Activated CD4-positive, alpha-beta memory T cell treated with anti-CD3 and anti-CD28 coated beads, Interleukin-2, amount 10 ng/mL, durations not matched to agents 7 days and 5 days (primary cell): ENCODE data around the gene TIGD1. TPM values are rescaled to one million over a fixed set of nuclear protein-coding genes. Genes with fewer than 3 reads are reported as not detected.

Experiments
- CTCF ChIA-PET: fragments of 350-600 bp; sonication (Branson Sonifier 250); formaldehyde crosslinking; loops from one replicate; lab custom pipeline; 2021; ENCODE audit warnings: antibody characterized with exemption, inconsistent platforms; lab: Charles Lee
- POLR2A ChIA-PET: fragments of 350-600 bp; sonication (Branson Sonifier 250); formaldehyde crosslinking; loops from one replicate; lab custom pipeline; 2021; ENCODE audit warnings: antibody characterized with exemption; lab: Charles Lee
- DNase-seq: peaks from one replicate; pipeline ENCODE4 v3.0.0-alpha.2; 2020
- H3K27ac Mint-ChIP-seq: one replicate; pipeline ENCODE4 v1.8.0; 2021; ENCODE audit warnings: mild to moderate bottlenecking, mixed read lengths
- H3K27me3 Mint-ChIP-seq: one replicate; pipeline ENCODE4 v1.8.0; 2021; ENCODE audit warnings: mixed read lengths
- H3K36me3 Mint-ChIP-seq: one replicate; pipeline ENCODE4 v1.8.0; 2021; ENCODE audit warnings: low read depth, mixed read lengths
- H3K4me1 Mint-ChIP-seq: one replicate; pipeline ENCODE4 v1.8.0; 2021; ENCODE audit warnings: mixed read lengths
- H3K4me3 Mint-ChIP-seq: one replicate; pipeline ENCODE4 v1.8.0; 2021; ENCODE audit warnings: mild to moderate bottlenecking, mixed read lengths
- H3K9me3 Mint-ChIP-seq: one replicate; pipeline ENCODE4 v1.8.0; 2021; ENCODE audit warnings: mixed read lengths
- total RNA-seq, 2 experiments: library from RNA; stranded (reverse); gene quantifications; one replicate each; pipeline ENCODE4 v1.2.3, GENCODE V29; 2021

The TIGD1 gene
- total RNA-seq, 2 experiments from 2014 or later: 7.8 to 7.9 TPM

DNA sequence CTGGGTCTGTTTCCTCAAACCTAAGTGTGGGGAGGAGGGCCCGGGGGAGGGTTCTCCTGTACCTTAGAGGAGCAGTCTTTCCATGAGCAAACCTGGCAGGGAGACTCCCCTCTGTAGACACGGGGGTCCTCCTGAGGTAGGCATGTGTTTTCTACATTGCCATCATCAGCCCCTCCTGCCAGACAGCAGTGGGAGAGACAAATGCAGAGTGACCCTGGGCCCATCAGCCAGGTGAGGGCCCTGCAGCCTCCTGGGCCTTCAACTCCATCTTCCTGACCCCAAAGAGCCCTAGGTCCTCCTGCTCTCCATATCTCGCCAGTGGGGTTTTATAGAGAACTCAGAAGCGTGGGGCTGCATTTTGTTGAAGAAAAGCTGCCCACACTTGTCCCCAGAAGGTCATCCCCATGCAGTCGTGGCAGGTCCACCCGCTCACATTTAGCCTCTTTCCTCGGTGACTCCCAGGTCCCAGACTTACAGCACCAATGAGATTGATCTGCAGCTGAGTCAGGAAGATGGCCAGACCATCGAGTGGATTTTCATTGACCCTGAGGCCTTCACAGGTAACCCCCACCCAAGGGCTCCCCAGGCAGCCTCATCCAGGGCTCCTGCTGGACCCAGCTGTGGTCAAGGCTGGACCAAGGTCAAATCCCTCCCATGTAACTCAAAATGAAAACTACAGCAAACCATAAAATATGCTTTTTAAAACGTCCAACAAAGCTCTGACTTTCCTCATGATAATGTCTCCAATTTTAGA lies 8.2 kb downstream of the TIGD1 start:
- peaks cover 14% of the 10 kb centered on the region for H3K36me3 Mint-ChIP-seq
- H3K4me3 Mint-ChIP-seq: no peak overlapping the region
- DNase-seq: no peak
- no peak overlapping the region for H3K27ac Mint-ChIP-seq
- H3K4me1 Mint-ChIP-seq: peaks cover 6% of the 10 kb centered on the region
- ChIA-PET POLR2A (interaction anchor here (1.2 kb wide), 1 partner anchor 9 kb away, joined by 3 read pairs; the partner anchor contains the start of gene EIF4E2), CTCF (no interaction called here)
- no peaks in the 10 kb centered on the region for H3K9me3 Mint-ChIP-seq
- H3K27me3 Mint-ChIP-seq: peaks cover 9% of the 10 kb centered on the region

DNA sequence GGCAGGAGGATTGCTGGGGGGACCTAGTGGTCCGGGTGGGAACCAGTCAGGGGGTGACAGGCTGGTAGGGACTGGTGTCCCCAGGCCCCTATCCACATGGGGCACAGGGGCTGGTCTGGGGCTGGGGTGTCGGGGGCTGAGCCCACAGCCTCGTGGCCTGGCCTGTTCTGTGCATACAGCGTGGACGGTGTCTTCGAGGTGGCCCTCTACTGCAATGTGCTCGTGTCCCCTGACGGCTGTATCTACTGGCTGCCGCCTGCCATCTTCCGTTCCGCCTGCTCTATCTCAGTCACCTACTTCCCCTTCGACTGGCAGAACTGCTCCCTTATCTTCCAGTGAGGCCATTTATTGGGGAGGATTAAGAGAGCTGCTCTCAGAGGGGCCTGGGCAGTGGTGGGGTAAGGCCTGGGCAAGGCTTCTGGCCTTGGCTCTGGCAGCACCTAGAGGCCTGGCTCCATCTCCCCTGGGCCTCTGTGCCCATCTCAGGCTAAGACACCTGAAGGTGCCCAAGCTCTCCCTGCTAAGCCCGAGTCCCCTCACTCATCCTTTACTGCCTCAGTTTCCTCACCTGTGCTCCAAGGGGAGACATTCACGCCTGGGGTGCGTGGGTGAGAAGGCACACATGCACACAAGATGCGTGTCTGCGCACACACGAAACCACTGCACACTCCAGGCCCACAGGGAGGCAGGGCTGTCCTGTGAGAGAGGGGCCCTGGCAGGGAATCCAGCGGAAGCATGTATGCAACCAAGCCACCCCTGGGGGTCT lies 9.0 kb downstream of the TIGD1 start:
- Mint-ChIP-seq H3K4me3 (no peak overlapping the region), H3K4me1 (peaks cover 2% of the 10 kb centered on the region), H3K9me3 (no peaks in the 10 kb centered on the region), H3K27ac (no peak overlapping the region), H3K27me3 (peaks cover 9% of the 10 kb centered on the region), H3K36me3 (peaks cover 9% of the 10 kb centered on the region)
- DNase-seq: no peak
- POLR2A ChIA-PET: interaction anchor here (1.2 kb wide), 1 partner anchor 9 kb away, joined by 3 read pairs; the partner anchor contains the start of gene EIF4E2
- CTCF ChIA-PET: no interaction called here

DNA sequence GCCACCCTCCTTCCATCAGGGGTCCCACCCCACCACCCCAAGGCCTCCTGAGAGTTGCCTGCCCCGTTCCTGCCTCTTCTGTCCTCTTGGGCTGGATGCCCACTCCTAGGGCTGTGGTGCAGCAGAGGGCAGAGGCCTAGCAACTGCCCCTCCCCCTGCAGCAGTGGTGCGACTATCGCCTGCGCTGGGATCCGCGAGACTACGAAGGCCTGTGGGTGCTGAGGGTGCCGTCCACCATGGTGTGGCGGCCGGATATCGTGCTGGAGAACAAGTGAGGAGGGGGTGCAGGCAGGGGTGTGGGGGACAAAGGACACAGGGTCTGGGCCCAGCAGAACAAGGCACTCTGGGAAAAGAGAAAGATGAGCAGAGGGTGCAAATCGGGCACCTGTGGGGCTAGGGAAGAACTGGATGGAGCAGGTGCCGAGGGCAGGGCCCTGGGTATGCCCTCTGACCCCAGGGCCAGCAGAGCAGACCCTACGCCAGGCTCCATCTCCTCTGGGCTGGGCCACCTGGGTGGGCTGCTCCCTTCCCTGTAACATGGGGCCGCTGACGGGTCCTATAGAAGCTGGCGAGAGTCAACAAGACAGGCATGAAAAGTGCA lies 9.8 kb downstream of the TIGD1 start:
- H3K9me3 Mint-ChIP-seq: no peaks in the 10 kb centered on the region
- POLR2A ChIA-PET: no interaction called here
- CTCF ChIA-PET: no interaction called here
- DNase-seq: no peak
- no peak overlapping the region for H3K4me3 Mint-ChIP-seq
- H3K27ac Mint-ChIP-seq: no peak overlapping the region
- peaks cover 7% of the 10 kb centered on the region for H3K36me3 Mint-ChIP-seq
- peaks cover 2% of the 10 kb centered on the region for H3K4me1 Mint-ChIP-seq
- H3K27me3 Mint-ChIP-seq: peaks cover 9% of the 10 kb centered on the region

DNA sequence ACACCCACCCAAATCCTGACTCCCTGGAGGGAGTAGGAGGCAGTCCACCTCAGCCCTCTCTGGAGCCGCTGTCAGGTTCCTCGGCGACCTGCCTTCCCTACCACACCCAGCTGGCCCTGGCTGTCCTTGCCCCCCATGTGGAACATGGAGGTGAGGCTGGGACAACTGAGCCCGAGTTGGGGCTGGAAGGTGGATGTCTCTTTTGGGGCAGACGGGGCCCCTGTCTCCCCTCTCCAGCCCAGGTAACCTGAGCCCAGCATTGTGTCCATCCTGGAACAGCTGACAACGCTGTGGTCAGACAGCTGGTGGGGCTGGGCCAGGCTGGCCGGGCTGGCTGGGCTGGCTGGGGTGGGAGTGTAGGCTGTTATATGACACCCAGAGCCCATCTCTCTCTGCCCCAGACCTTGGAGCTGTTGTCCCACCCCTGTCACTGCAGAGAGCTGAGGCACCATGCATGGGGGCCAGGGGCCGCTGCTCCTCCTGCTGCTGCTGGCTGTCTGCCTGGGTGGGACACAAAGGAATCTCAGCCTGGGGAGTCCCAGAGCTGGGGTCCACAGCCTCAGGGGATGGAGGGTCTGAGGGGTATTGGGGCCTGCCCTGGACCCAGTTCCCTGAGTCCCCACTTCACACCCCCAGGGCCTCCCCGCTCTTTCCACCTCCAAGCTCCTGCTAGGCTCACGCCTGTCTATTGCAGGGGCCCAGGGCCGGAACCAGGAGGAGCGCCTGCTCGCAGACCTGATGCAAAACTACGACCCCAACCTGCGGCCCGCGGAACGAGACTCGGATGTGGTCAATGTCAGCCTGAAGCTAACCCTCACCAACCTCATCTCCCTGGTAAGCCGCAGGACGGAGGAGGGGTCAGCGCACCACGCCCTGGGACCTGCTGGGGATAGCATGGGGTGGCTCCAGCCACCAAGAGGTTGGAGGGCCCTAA lies 10.8 kb downstream of the TIGD1 start, which contains the start of gene CHRNG:
TSS of gene CHRNG (plus strand) at position 395 of the 934 bp plus-strand sequence. CDS start at position 451, 56 bp downstream.
- H3K9me3 Mint-ChIP-seq: no peaks in the 10 kb centered on the region
- no peak within 1 kb of the TSS for H3K4me3 Mint-ChIP-seq
- ChIA-PET CTCF (interaction anchor here (0.6 kb wide), 1 partner anchor 84 kb away, joined by 3 read pairs; no protein-coding TSS in a partner anchor), POLR2A (interaction anchor here (0.6 kb wide), 1 partner anchor 11 kb away, joined by 3 read pairs; the partner anchor contains the start of gene EIF4E2)
- peaks cover 3% of the 10 kb centered on the region for H3K36me3 Mint-ChIP-seq
- H3K27me3 Mint-ChIP-seq: peaks cover 9% of the 10 kb centered on the region
- no peak for DNase-seq
- peaks cover 2% of the 10 kb centered on the region for H3K4me1 Mint-ChIP-seq
- no peak within 1 kb of the TSS for H3K27ac Mint-ChIP-seq

DNA sequence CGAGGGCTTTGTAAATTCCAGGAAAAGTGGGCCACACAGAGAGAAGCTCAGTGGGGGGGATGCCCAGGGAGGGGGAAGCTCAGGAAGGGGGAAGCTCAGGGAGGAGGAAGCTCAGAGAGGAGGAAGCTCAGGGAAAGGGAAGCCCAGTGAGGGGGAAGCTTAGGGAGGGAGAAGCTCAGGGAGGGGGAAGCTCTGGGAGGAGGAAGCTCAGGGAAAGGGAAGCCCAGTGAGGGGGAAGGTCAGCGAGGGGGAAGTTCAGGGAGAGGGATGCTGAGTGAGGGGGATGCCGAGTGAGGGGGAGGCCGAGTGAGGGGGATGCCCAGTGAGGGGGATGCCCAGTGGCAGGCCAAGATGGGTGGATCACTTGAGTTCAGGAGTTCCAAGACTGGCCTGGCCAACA lies 11.7 kb downstream of the TIGD1 start:
- ChIA-PET CTCF (interaction anchor here (0.6 kb wide), 1 partner anchor 85 kb away, joined by 3 read pairs; no protein-coding TSS in a partner anchor), POLR2A (no interaction called here)
- H3K36me3 Mint-ChIP-seq: peaks cover 3% of the 10 kb centered on the region
- no peak for DNase-seq
- no peak overlapping the region for H3K27ac Mint-ChIP-seq
- no peak overlapping the region for H3K4me3 Mint-ChIP-seq
- peaks cover 2% of the 10 kb centered on the region for H3K4me1 Mint-ChIP-seq
- no peaks in the 10 kb centered on the region for H3K9me3 Mint-ChIP-seq
- peaks cover 9% of the 10 kb centered on the region for H3K27me3 Mint-ChIP-seq

DNA sequence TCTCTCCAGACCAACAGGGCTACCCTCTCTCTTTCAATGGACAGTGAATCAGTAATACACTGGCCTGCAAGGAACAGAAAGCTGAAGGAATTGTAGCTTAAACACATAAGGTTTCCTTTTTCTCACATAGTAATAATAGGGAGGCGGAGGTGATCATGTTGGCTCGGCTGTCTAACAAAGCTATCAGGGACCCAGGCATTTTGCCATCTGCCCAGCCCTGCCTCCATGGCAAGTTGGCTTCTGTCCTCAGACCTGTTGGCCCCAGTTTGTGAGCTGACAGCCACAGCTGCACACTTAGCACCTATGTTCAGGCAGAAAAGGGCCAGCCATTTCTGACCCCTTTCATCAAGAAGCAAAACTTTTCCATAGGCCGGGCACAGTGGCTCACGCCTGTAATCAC lies 12.9 kb downstream of the TIGD1 start:
- Mint-ChIP-seq H3K4me3 (no peak overlapping the region), H3K36me3 (no peaks in the 10 kb centered on the region), H3K4me1 (peaks cover 2% of the 10 kb centered on the region), H3K27ac (no peak overlapping the region), H3K9me3 (no peaks in the 10 kb centered on the region), H3K27me3 (peaks cover 10% of the 10 kb centered on the region)
- CTCF ChIA-PET: interaction anchor here (0.9 kb wide), 1 partner anchor 43 kb away, joined by 3 read pairs; no protein-coding TSS in a partner anchor
- POLR2A ChIA-PET: interaction anchor here (1.2 kb wide), 1 partner anchor 12 kb away, joined by 5 read pairs; no protein-coding TSS in a partner anchor
- no peak for DNase-seq

DNA sequence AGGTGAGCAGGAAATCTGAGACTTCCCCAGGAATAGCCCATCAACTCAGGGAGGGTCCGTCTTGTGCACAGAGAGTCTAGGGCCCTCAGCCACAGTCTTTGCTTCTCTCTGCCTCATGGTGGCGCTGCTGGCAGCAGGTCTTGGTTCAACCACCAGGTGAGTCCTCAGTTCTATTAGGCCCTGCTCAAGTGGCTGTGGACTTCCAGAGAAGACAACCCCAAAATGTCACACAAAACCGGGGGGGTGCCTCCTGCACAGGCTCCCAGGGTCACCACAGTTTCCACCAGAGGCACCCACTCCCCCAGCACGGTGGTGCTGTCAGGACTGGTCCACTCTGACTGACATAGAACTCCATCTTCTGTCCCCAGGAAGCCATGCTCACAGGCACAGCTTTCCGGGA lies 13.3 kb downstream of the TIGD1 start:
- H3K4me3 Mint-ChIP-seq: no peak overlapping the region
- no peak overlapping the region for H3K27ac Mint-ChIP-seq
- no peaks in the 10 kb centered on the region for H3K36me3 Mint-ChIP-seq
- no peak for DNase-seq
- H3K9me3 Mint-ChIP-seq: no peaks in the 10 kb centered on the region
- CTCF ChIA-PET: interaction anchor here (0.9 kb wide), 1 partner anchor 42 kb away, joined by 3 read pairs; no protein-coding TSS in a partner anchor
- peaks cover 2% of the 10 kb centered on the region for H3K4me1 Mint-ChIP-seq
- POLR2A ChIA-PET: interaction anchor here (1.2 kb wide), 1 partner anchor 12 kb away, joined by 5 read pairs; no protein-coding TSS in a partner anchor
- peaks cover 10% of the 10 kb centered on the region for H3K27me3 Mint-ChIP-seq

DNA sequence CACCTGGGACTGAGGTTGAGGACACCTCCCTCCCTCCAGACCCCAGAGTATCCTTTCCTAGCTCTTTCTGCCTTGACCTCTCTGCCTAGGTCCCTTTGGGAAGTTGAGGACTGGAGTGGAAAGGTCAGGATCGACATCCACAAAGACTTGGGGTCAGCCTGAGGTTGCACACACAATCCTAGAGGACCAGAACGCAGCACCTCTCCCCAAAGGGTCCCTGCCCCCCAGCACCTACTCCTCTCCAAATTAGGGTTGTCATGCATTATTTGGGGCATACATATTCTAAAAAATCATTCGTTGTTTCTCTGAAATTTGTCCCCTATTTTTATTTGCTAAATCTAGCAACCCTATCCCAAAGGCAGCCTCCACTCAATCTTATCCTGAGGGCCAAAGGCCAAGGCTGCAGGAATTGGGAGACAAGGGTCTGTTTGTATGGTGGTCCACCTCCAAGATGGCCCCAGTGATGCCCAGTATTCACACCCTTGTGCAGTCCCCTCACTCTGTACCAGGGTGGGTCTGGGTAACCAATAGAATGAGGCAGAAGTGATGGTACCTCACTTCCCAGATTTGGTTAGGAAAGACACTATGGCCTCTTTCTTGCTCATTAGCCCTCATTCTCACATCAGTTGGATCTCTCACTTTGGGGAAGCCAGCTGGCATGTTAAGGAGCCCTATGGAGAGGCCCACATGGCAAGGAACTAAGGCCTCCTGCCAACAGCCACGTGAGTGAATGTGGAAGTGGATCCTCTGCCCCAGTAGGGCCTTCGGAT lies 14.4 kb downstream of the TIGD1 start:
- H3K36me3 Mint-ChIP-seq: no peaks in the 10 kb centered on the region
- H3K4me1 Mint-ChIP-seq: peaks cover 2% of the 10 kb centered on the region
- POLR2A ChIA-PET: no interaction called here
- DNase-seq: no peak
- CTCF ChIA-PET: no interaction called here
- no peaks in the 10 kb centered on the region for H3K9me3 Mint-ChIP-seq
- no peak overlapping the region for H3K4me3 Mint-ChIP-seq
- no peak overlapping the region for H3K27ac Mint-ChIP-seq
- H3K27me3 Mint-ChIP-seq: peaks cover 10% of the 10 kb centered on the region

DNA sequence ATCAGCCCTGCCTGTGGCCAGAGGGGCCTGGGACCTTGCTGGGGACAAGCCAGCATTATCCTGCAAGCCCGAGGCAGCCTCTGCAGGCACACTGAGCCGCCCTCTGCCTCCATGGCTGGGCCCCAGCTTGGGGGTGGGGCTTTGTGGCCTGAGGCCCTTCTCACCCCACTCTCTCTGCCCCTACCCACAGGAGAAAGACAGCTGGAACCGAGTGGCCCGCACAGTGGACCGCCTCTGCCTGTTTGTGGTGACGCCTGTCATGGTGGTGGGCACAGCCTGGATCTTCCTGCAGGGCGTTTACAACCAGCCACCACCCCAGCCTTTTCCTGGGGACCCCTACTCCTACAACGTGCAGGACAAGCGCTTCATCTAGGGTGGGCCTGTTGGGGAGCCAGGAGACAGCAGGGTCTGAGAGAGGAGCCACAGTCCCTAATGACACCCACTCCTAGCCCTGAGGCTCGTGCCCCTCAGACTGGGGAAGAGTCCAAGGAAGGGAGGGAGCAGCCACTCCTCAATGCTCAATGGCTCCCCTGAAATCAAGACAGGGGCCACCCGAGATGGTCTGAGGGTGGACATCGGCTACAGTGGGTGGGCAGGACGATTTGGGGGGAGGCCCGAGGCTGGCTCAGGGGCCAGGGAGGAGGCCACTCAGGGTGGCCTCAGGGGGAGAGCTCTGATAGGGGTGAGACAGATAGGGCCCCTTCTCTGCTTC lies 15.3 kb downstream of the TIGD1 start:
- H3K4me3 Mint-ChIP-seq: no peak overlapping the region
- H3K36me3 Mint-ChIP-seq: no peaks in the 10 kb centered on the region
- no peaks in the 10 kb centered on the region for H3K9me3 Mint-ChIP-seq
- no peak overlapping the region for H3K27ac Mint-ChIP-seq
- H3K27me3 Mint-ChIP-seq: peaks cover 10% of the 10 kb centered on the region
- CTCF ChIA-PET: no interaction called here
- no peak for DNase-seq
- H3K4me1 Mint-ChIP-seq: peaks cover 2% of the 10 kb centered on the region
- POLR2A ChIA-PET: no interaction called here

DNA sequence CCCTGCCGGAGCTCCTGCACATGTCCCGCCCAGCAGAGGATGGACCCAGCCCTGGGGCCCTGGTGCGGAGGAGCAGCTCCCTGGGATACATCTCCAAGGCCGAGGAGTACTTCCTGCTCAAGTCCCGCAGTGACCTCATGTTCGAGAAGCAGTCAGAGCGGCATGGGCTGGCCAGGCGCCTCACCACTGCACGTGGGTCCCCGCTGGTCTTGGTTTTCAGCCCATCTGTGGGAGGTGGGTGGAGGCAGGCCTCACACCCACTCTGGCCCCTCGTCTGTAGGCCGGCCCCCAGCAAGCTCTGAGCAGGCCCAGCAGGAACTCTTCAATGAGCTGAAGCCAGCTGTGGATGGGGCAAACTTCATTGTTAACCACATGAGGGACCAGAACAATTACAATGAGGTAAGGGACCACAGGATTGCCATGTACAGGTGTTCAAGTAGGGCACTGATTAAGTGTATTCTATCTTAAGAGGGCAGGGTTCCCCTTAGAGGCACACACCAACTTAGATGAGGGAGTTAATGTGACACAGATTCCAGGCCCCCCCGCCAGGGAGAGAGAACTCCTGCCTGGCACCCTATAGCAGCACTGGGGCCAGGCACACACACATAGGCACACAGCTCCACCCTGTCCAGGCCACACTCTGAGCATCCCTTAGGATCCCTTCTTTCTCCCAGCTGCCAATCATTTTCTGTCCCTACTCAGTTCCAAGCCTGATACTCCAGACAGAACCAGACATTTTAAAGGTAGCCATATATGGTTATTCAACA lies 16.2 kb downstream of the TIGD1 start:
- DNase-seq: no peak
- H3K36me3 Mint-ChIP-seq: no peaks in the 10 kb centered on the region
- H3K4me1 Mint-ChIP-seq: peaks cover 4% of the 10 kb centered on the region
- H3K9me3 Mint-ChIP-seq: no peaks in the 10 kb centered on the region
- H3K4me3 Mint-ChIP-seq: no peak overlapping the region
- POLR2A ChIA-PET: no interaction called here
- CTCF ChIA-PET: no interaction called here
- H3K27ac Mint-ChIP-seq: no peak overlapping the region
- peaks cover 10% of the 10 kb centered on the region for H3K27me3 Mint-ChIP-seq
